ENCODE data around the gene ANK2.
A peak's percentile ranks its signal among the peaks of the same experiment; 100 is the strongest.

Gene ANK2

GRCh38 chr4:113278324-113278934, 229.0 kb downstream of the ANK2 start:
- Histone ChIP-seq H3K4me1 (ENCODE audit: insufficient read depth, low read length, poor library complexity, severe bottlenecking) (no peaks in the 10 kb centered on the region), H3K27me3 (ENCODE audit: insufficient read depth, low read length, poor library complexity, severe bottlenecking) (no peaks in the 10 kb centered on the region), H3K9me2 (replicated peaks; ENCODE audit: low read depth, low read length) (no peaks in the 10 kb centered on the region), H3K4me3 (ENCODE audit: low read length, poor library complexity, severe bottlenecking) (no peak overlapping the region), H3K9me3 (ENCODE audit: insufficient read depth, low read depth, low read length) (no peaks in the 10 kb centered on the region), H4K20me1 (ENCODE audit: insufficient read depth, low read length, poor library complexity, severe bottlenecking) (no peaks in the 10 kb centered on the region), H3K4me2 (ENCODE audit: low read depth, low read length, poor library complexity, severe bottlenecking) (no peak overlapping the region), H3K36me3 (ENCODE audit: insufficient read depth, low read length) (no peaks in the 10 kb centered on the region), H3K9ac (ENCODE audit: low read depth, low read length, poor library complexity, severe bottlenecking) (no peak overlapping the region), H3F3A (ENCODE audit: low read depth) (no peaks in the 10 kb centered on the region), H3K79me2 (ENCODE audit: insufficient read depth, low read length) (no peaks in the 10 kb centered on the region), H2AFZ (ENCODE audit: low read length) (no peak overlapping the region)
- TF ChIP-seq CTCF (conservative IDR thresholded peaks at IDR 0.05; ENCODE audit: low read length): peak; percentile 97
- TF ChIP-seq EZH2phosphoT487 (IDR thresholded peaks at IDR 0.05; ENCODE audit: borderline replicate concordance): no peak

GRCh38 chr4:113285501-113285900, 236.0 kb downstream of the ANK2 start:
- Histone ChIP-seq H3K4me2 (ENCODE audit: low read depth, low read length, poor library complexity, severe bottlenecking) (no peak overlapping the region), H3K9me2 (replicated peaks; ENCODE audit: low read depth, low read length) (no peaks in the 10 kb centered on the region), H3K9ac (ENCODE audit: low read depth, low read length, poor library complexity, severe bottlenecking) (no peak overlapping the region), H2AFZ (ENCODE audit: low read length) (peak overlapping the region; percentile 26; the same call in 1 of the 2 replicates), H3K4me3 (ENCODE audit: low read length, poor library complexity, severe bottlenecking) (no peak overlapping the region), H3K79me2 (ENCODE audit: insufficient read depth, low read length) (no peaks in the 10 kb centered on the region), H3K4me1 (ENCODE audit: insufficient read depth, low read length, poor library complexity, severe bottlenecking) (peaks cover 8% of the 10 kb centered on the region), H3K27me3 (ENCODE audit: insufficient read depth, low read length, poor library complexity, severe bottlenecking) (no peaks in the 10 kb centered on the region), H3F3A (ENCODE audit: low read depth) (no peaks in the 10 kb centered on the region), H3K36me3 (ENCODE audit: insufficient read depth, low read length) (no peaks in the 10 kb centered on the region), H4K20me1 (ENCODE audit: insufficient read depth, low read length, poor library complexity, severe bottlenecking) (no peaks in the 10 kb centered on the region), H3K9me3 (ENCODE audit: insufficient read depth, low read depth, low read length) (no peaks in the 10 kb centered on the region)
- TF ChIP-seq CTCF (conservative IDR thresholded peaks at IDR 0.05; ENCODE audit: low read length) (no peak), EZH2phosphoT487 (IDR thresholded peaks at IDR 0.05; ENCODE audit: borderline replicate concordance) (no peak)

GRCh38 chr4:113288257-113288656, 238.8 kb downstream of the ANK2 start:
- Histone ChIP-seq H3K27me3 (ENCODE audit: insufficient read depth, low read length, poor library complexity, severe bottlenecking) (no peaks in the 10 kb centered on the region), H3K9me2 (replicated peaks; ENCODE audit: low read depth, low read length) (no peaks in the 10 kb centered on the region), H3K79me2 (ENCODE audit: insufficient read depth, low read length) (no peaks in the 10 kb centered on the region), H3K4me2 (ENCODE audit: low read depth, low read length, poor library complexity, severe bottlenecking) (no peak overlapping the region), H3K4me3 (ENCODE audit: low read length, poor library complexity, severe bottlenecking) (no peak overlapping the region), H3K9me3 (ENCODE audit: insufficient read depth, low read depth, low read length) (no peaks in the 10 kb centered on the region), H3K9ac (ENCODE audit: low read depth, low read length, poor library complexity, severe bottlenecking) (no peak overlapping the region), H2AFZ (ENCODE audit: low read length) (no peak overlapping the region), H4K20me1 (ENCODE audit: insufficient read depth, low read length, poor library complexity, severe bottlenecking) (no peaks in the 10 kb centered on the region), H3K4me1 (ENCODE audit: insufficient read depth, low read length, poor library complexity, severe bottlenecking) (peaks cover 8% of the 10 kb centered on the region), H3F3A (ENCODE audit: low read depth) (no peaks in the 10 kb centered on the region), H3K36me3 (ENCODE audit: insufficient read depth, low read length) (no peaks in the 10 kb centered on the region)
- TF ChIP-seq CTCF (conservative IDR thresholded peaks at IDR 0.05; ENCODE audit: low read length) (no peak), EZH2phosphoT487 (IDR thresholded peaks at IDR 0.05; ENCODE audit: borderline replicate concordance) (no peak)

Measured in Loucy (cell line).